Ascending aorta (tissue), 2 donors: Measurements from ENCODE around the gene STAG3. TPM values are rescaled to one million over a fixed set of nuclear protein-coding genes. Genes with fewer than 3 reads are reported as not detected.

Experiments
- DNase-seq, 2 donors: peaks; one replicate each; pipeline ENCODE4 v3.0.0-alpha.2; 2019; ENCODE audit warnings: low spot score in 2 of 2
- H3K27ac ChIP-seq, 2 donors: fragments of 200-600 bp; sonication (generic); one replicate each; pipeline ENCODE4 v1.5.1; 2016 to 2017; ENCODE audit warnings: mild to moderate bottlenecking in 1 of 2
- H3K27me3 ChIP-seq: fragments of 200-600 bp; sonication (generic); one replicate; pipeline ENCODE4 v1.5.1; 2017
- H3K36me3 ChIP-seq, 2 donors: fragments of 200-600 bp; sonication (generic); one replicate each; pipeline ENCODE4 v1.5.1; 2016
- H3K4me1 ChIP-seq, 2 donors: fragments of 200-600 bp; sonication (generic); one replicate each; pipeline ENCODE4 v1.5.1; 2016 to 2017; ENCODE audit warnings: mild to moderate bottlenecking in 1 of 2
- H3K4me3 ChIP-seq, 2 donors: fragments of 200-600 bp; sonication (generic); one replicate each; pipeline ENCODE4 v1.5.1; 2016 to 2017; ENCODE audit warnings: mild to moderate bottlenecking in 1 of 2
- H3K9me3 ChIP-seq, 2 donors: fragments of 200-600 bp; sonication (generic); one replicate each; pipeline ENCODE4 v1.5.1; 2016
- CTCF ChIP-seq, 3 experiments: fragments of 200-600 bp in 2 of 3; fragments of 450-650 bp in 1 of 3; sonication (generic) in 2 of 3; IDR thresholded peaks; one replicate each; pipeline ENCODE4 v1.5.1; 2016 to 2019; ENCODE audit warnings: antibody characterized with exemption in 3 of 3, mild to moderate bottlenecking in 1 of 3, moderate library complexity in 1 of 3
- intact Hi-C: fragments of 100-400 bp; cut with DNase I; formaldehyde crosslinking; loops from one replicate; pipeline ENCODE4 v1.15.1; 2023
- total RNA-seq: library from RNA; depleted of rRNA; stranded (reverse); fragments of >200 nt; gene quantifications from one replicate; pipeline ENCODE4 v1.1.0, GENCODE V29; 2016

The STAG3 gene
- total RNA-seq, 1 donor from 2014 or later, result not detected

- Histone ChIP-seq H3K4me3 (no peak overlapping the region), H3K27ac (no peak overlapping the region), H3K9me3 (no peaks in the 10 kb centered on the region), H3K36me3 (no peaks in the 10 kb centered on the region), H3K27me3 (no peaks in the 10 kb centered on the region), H3K4me1 (peaks cover 2 to 10% of the 10 kb centered on the region in 2 donors)
- no peak for DNase-seq
- intact Hi-C loops, result no loop called here
- TF ChIP-seq CTCF (IDR thresholded peaks at IDR 0.05), result no peak
These were observed 7.4 kb upstream of the STAG3 start for GRCh38 chr7:100170101-100170897.

DNA sequence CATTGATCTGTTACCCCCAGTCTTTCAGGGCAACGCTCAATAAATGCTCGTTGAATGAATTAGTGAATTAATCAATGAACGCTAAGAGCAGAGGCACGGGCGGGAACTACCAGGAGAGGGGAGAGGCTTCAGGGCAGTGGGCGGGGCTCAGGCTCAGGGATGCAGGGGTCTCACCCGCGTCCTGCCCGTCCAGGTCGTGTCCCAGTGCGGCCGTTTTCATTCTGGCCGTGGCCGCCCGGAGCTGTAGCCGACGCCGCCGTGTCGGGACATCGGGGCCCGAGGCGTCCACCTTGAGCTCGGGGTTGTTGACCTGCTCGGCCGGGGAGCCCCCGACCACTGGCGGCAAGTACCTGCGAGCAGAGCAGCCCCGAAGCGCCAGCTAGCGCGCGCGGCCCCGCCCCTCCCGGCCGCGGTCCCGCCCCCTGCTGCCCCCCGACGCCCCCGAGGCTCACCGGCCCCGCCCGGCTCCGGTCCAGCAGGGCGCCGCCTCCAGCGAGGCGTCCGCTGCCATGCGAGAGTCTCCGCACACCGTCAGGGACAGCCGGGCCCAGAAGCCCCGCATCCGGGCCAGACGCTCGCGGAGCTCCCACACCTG lies 6.5 kb upstream of the STAG3 start:
- Histone ChIP-seq H3K27me3 (no peaks in the 10 kb centered on the region), H3K36me3 (no peaks in the 10 kb centered on the region), H3K4me1 (peaks cover 2 to 10% of the 10 kb centered on the region in 2 donors), H3K4me3 (peak overlapping the region; percentile 56 to 68), H3K27ac (no peak overlapping the region), H3K9me3 (no peaks in the 10 kb centered on the region)
- intact Hi-C loops, result no loop called here
- no peak for DNase-seq
- TF ChIP-seq CTCF (IDR thresholded peaks at IDR 0.05), result no peak

GRCh38 chr7:100171840-100172239 lies 5.9 kb upstream of the STAG3 start:
- H3K4me3 ChIP-seq, result peak overlapping the region; percentile 56 to 68
- H3K27ac ChIP-seq, result no peak overlapping the region
- DNase-seq, result no peak
- H3K9me3 ChIP-seq, result no peaks in the 10 kb centered on the region
- H3K27me3 ChIP-seq, result no peaks in the 10 kb centered on the region
- intact Hi-C loops, result no loop called here
- TF ChIP-seq CTCF (IDR thresholded peaks at IDR 0.05), result no peak
- H3K4me1 ChIP-seq, result peaks cover 2 to 12% of the 10 kb centered on the region in 2 donors
- no peaks in the 10 kb centered on the region for H3K36me3 ChIP-seq

DNA sequence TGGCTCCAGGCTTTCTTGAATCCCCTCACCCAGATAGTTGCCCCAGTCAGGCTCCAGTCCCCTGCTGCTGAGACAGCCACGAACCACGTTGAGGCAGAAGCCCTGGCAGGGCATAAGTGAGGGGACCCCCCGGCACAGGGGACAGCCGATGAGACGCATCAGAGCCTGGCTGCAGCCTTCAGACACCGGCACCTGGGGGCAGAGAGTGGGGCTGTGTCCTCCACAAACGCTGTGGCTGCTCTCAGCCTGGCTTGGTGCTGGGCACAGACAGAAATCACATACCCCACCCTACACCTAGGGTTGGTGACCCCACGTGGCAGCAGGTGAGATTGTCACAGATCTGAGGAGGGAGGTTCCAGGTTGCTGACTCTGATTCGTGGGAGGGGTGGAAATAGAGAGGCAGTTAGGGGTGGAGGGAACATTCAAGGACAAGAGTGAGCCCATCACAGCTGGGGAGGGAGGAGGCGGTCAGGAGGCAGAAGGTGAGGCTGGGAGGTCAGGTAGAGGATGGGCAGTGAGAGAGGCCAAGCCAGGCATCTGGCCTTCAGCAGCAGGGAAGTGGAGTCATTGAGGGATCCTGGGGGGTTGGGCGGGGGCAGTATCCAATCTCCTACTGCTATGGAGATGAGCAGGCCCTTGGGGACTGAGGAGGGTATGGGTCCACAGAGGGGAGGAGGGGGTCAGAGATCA lies 3.8 kb upstream of the STAG3 start:
- H3K36me3 ChIP-seq, result no peaks in the 10 kb centered on the region
- H3K4me1 ChIP-seq, result peaks cover 5 to 14% of the 10 kb centered on the region in 2 donors
- H3K4me3 ChIP-seq, result no peak overlapping the region
- no peak for DNase-seq
- H3K27me3 ChIP-seq, result no peaks in the 10 kb centered on the region
- no peaks in the 10 kb centered on the region for H3K9me3 ChIP-seq
- no peak for TF ChIP-seq CTCF (IDR thresholded peaks at IDR 0.05)
- intact Hi-C loops, result no loop called here
- no peak overlapping the region for H3K27ac ChIP-seq

DNA sequence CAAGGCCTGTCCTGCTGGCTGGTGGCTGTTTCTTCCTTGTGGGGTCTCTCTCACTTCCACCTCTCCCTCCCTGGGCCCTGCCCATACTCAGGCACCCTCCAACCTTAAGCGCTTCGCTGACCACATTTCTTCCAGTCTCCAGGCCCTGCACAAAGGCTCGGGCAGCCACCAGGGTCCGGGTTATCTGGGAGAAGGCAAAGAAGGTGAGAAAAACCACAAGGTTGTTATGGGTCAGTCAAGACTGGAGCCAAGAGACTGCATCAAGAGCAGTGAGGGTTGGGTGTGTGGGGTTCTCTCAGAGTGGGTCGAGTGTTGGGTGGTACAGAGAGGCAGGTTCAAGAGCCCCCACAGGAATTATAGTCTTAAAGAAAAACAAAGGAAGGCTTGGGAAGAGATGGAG lies 3.1 kb upstream of the STAG3 start:
- intact Hi-C loops, result no loop called here

More for the DNA sequence above, 3.1 kb upstream of the STAG3 start:
- TF ChIP-seq CTCF (IDR thresholded peaks at IDR 0.05), result no peak
- Histone ChIP-seq H3K27me3 (no peaks in the 10 kb centered on the region), H3K36me3 (no peaks in the 10 kb centered on the region), H3K4me3 (no peak overlapping the region), H3K9me3 (no peaks in the 10 kb centered on the region), H3K4me1 (peaks cover 5 to 12% of the 10 kb centered on the region in 2 donors), H3K27ac (no peak overlapping the region)
- DNase-seq, result no peak
